Measurements from ENCODE around the gene WWTR1. TPM values are rescaled to one million over a fixed set of nuclear protein-coding genes. Genes with fewer than 3 reads are reported as not detected.

WWTR1 gene
- total RNA-seq, 3 donors from 2014 or later = 11.6 to 217 (median 20.7) TPM

GRCh38 chr3:149653564-149653963, 4.3 kb downstream of the WWTR1 start:
- ATAC-seq = no peak
- TF ChIP-seq, protein P1, sequence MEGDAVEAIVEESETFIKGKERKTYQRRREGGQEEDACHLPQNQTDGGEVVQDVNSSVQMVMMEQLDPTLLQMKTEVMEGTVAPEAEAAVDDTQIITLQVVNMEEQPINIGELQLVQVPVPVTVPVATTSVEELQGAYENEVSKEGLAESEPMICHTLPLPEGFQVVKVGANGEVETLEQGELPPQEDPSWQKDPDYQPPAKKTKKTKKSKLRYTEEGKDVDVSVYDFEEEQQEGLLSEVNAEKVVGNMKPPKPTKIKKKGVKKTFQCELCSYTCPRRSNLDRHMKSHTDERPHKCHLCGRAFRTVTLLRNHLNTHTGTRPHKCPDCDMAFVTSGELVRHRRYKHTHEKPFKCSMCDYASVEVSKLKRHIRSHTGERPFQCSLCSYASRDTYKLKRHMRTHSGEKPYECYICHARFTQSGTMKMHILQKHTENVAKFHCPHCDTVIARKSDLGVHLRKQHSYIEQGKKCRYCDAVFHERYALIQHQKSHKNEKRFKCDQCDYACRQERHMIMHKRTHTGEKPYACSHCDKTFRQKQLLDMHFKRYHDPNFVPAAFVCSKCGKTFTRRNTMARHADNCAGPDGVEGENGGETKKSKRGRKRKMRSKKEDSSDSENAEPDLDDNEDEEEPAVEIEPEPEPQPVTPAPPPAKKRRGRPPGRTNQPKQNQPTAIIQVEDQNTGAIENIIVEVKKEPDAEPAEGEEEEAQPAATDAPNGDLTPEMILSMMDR (IDR thresholded peaks at IDR 0.05) = no peak
- no peaks in the 10 kb centered on the region for H3K9me3 ChIP-seq
- intact Hi-C loops (cut with DNase I, micrococcal nuclease) = loop anchor here in 1 of 2 donors (10.0 kb wide), 1 partner anchor 119 kb away; no protein-coding TSS in a partner anchor
- H3K4me1 ChIP-seq (ENCODE audit: low read depth) = peaks cover 16% of the 10 kb centered on the region
- no peak for DNase-seq
- H3K36me3 ChIP-seq (ENCODE audit: low read depth) = no peaks in the 10 kb centered on the region
- no peak overlapping the region for H3K4me3 ChIP-seq

DNA sequence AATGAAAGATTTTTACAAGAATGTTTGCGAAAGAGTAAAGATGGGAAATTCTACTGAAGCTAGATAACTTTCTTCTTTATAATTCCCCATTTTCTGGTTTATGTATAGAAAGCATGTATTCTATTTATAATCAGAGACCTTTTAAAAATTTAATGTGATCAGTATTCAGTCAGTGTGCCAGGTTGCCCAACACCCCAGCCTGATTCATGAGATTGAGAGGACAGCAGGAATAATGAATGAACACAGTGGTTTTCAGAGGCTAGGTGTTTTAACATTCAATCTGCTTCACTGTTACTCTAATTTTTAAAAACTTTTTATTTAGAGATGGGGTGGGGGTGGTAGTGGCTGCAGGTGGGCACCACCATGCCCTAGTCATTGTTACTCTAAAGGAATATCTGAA, 4.7 kb downstream of the WWTR1 start:
- Histone ChIP-seq H3K36me3 (ENCODE audit: low read depth) (no peaks in the 10 kb centered on the region), H3K9me3 (no peaks in the 10 kb centered on the region), H3K4me1 (ENCODE audit: low read depth) (peaks cover 12% of the 10 kb centered on the region), H3K4me3 (no peak overlapping the region)
- ATAC-seq (no peak), DNase-seq (no peak)
- intact Hi-C loops (cut with DNase I, micrococcal nuclease) = loop anchor here in 1 of 2 donors (10.0 kb wide), 1 partner anchor 118 kb away; no protein-coding TSS in a partner anchor
- TF ChIP-seq, protein P1 (IDR thresholded peaks at IDR 0.05) = no peak

- intact Hi-C loops (cut with DNase I, micrococcal nuclease) = loop anchor here in 1 of 2 donors (10.0 kb wide), 1 partner anchor 116 kb away; no protein-coding TSS in a partner anchor
- TF ChIP-seq, protein P1 (IDR thresholded peaks at IDR 0.05) = no peak
- H3K36me3 ChIP-seq (ENCODE audit: low read depth) = no peaks in the 10 kb centered on the region
- DNase-seq (no peak), ATAC-seq (no peak)
- no peaks in the 10 kb centered on the region for H3K4me1 ChIP-seq (ENCODE audit: low read depth)
- no peaks in the 10 kb centered on the region for H3K9me3 ChIP-seq
- no peak overlapping the region for H3K4me3 ChIP-seq
Measured at GRCh38 chr3:149650828-149651227, 7.0 kb downstream of the WWTR1 start.

DNA sequence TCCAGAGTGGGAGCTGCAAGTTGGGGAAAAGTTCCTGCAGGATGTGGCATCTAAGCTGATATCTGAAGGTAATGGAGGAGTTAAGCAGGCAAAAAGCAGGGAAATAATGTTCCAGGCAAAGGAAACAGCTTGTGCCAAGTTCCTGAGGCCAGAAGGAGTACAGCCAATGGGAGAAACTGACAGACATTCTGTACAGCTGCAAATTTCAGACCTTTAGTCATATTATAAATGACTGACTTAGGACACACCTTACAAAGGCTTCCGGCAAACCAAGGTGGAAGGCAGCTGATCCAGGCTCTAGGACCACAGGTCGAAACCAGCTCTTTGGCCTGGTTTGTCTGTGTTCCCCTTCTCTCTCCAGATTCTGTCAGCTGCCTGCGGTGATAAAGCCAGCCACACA, 9.3 kb downstream of the WWTR1 start:
- ATAC-seq = peak; percentile 65
- DNase-seq = no peak

DNA sequence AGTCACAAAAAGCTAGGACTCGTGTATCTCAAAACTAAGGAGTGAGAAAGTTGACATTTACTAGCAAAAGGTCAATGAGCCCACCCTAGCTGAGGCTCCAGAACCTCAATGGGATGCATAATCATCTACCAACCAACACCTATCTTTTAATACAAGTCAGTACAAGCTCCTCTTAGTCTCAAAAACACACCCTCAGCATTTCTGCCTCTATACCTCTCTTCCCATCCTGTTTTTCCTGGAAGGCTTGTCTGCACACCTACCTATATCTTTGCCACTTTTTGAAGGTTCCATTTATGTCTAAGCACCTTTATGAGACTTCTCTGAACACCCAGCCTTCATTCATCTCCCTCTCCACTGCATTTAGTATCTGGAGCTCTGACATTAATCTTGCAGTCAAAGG, 10.0 kb downstream of the WWTR1 start:
- no peak for ATAC-seq
- Histone ChIP-seq H3K36me3 (ENCODE audit: low read depth) (no peaks in the 10 kb centered on the region), H3K4me1 (ENCODE audit: low read depth) (no peaks in the 10 kb centered on the region), H3K4me3 (no peak overlapping the region), H3K9me3 (no peaks in the 10 kb centered on the region)
- no peak for DNase-seq
- TF ChIP-seq, protein P1 (IDR thresholded peaks at IDR 0.05) = no peak
- intact Hi-C loops (cut with DNase I, micrococcal nuclease) = no loop called here

More for the DNA sequence above, 9.3 kb downstream of the WWTR1 start:
- TF ChIP-seq, protein P1 (IDR thresholded peaks at IDR 0.05) = no peak
- Histone ChIP-seq H3K36me3 (ENCODE audit: low read depth) (no peaks in the 10 kb centered on the region), H3K9me3 (no peaks in the 10 kb centered on the region), H3K4me3 (no peak overlapping the region), H3K4me1 (ENCODE audit: low read depth) (no peaks in the 10 kb centered on the region)
- intact Hi-C loops (cut with DNase I, micrococcal nuclease) = no loop called here

- TF ChIP-seq, protein P1 (IDR thresholded peaks at IDR 0.05) = no peak
- Histone ChIP-seq H3K9me3 (no peaks in the 10 kb centered on the region), H3K4me3 (no peak overlapping the region), H3K36me3 (ENCODE audit: low read depth) (no peaks in the 10 kb centered on the region), H3K4me1 (ENCODE audit: low read depth) (no peaks in the 10 kb centered on the region)
- ATAC-seq = no peak
- DNase-seq = no peak
- intact Hi-C loops (cut with DNase I, micrococcal nuclease) = no loop called here
Measured at GRCh38 chr3:149647285-149647684, 10.5 kb downstream of the WWTR1 start.

All from mucosa of descending colon (tissue), 3 donors.